Stimulated activated CD8-positive, alpha-beta memory T cell treated with anti-CD3 and anti-CD28 coated beads, Interleukin-7, amount 100 ng/mL, for 24 hours (primary cell): ENCODE results near the gene NUMA1.
A peak's percentile ranks its signal among the peaks of the same experiment; 100 is the strongest.

Source experiments
- DNase-seq: peaks from one replicate; pipeline ENCODE4 v3.0.0-alpha.2; 2020; ENCODE audit warnings: low read depth

The NUMA1 gene

GRCh38 chr11:71999362-71999761, 81.0 kb downstream of the NUMA1 start:
- no peak for DNase-seq

- no peak for DNase-seq
Observed at GRCh38 chr11:71998649-71999310, 81.6 kb downstream of the NUMA1 start, which contains the start of gene IL18BP. Gene IL18BP, plus strand, starts transcription at chr11:71998909. Its CDS starts 1,076 bp downstream, at chr11:71999985.

- no peak for DNase-seq
Observed at GRCh38 chr11:71998061-71998460, 82.3 kb downstream of the NUMA1 start.

GRCh38 chr11:71997594-71997993, 82.7 kb downstream of the NUMA1 start:
- no peak for DNase-seq

GRCh38 chr11:71996946-71997345, 83.4 kb downstream of the NUMA1 start:
- no peak for DNase-seq

- DNase-seq, result no peak
Observed at GRCh38 chr11:71996517-71996916, 83.8 kb downstream of the NUMA1 start.

GRCh38 chr11:71995726-71996291, 84.5 kb downstream of the NUMA1 start:
- no peak for DNase-seq

GRCh38 chr11:71994786-71995185, 85.6 kb downstream of the NUMA1 start:
- DNase-seq, result no peak

GRCh38 chr11:71992136-71992730, 88.1 kb downstream of the NUMA1 start:
- DNase-seq, result no peak

- DNase-seq, result no peak
Observed at GRCh38 chr11:71991494-71991893, 88.8 kb downstream of the NUMA1 start.

GRCh38 chr11:71990701-71991100, 89.6 kb downstream of the NUMA1 start:
- no peak for DNase-seq

GRCh38 chr11:71988050-71988449, 92.3 kb downstream of the NUMA1 start:
- no peak for DNase-seq

GRCh38 chr11:71987521-71987920, 92.8 kb downstream of the NUMA1 start:
- DNase-seq, result no peak

- DNase-seq, result no peak
Observed at GRCh38 chr11:71986131-71986530, 94.2 kb downstream of the NUMA1 start.

- DNase-seq, result no peak
Observed at GRCh38 chr11:71979602-71980001, 100.7 kb downstream of the NUMA1 start.

- DNase-seq, result no peak
Observed at GRCh38 chr11:71979094-71979493, 101.2 kb downstream of the NUMA1 start.

GRCh38 chr11:71977743-71978418, 102.5 kb downstream of the NUMA1 start:
- DNase-seq, result peak; percentile 2

GRCh38 chr11:71977090-71977489, 103.3 kb downstream of the NUMA1 start:
- no peak for DNase-seq

GRCh38 chr11:71976551-71976950, 103.8 kb downstream of the NUMA1 start:
- DNase-seq, result no peak

GRCh38 chr11:71971680-71972079, 108.7 kb downstream of the NUMA1 start:
- DNase-seq, result no peak

GRCh38 chr11:71964641-71965040, 115.7 kb downstream of the NUMA1 start:
- DNase-seq, result no peak

GRCh38 chr11:71963468-71963867, 116.9 kb downstream of the NUMA1 start:
- DNase-seq, result no peak

GRCh38 chr11:71962428-71963038, 117.8 kb downstream of the NUMA1 start:
- no peak for DNase-seq
